HG03103 (cell line): ENCODE results near the gene TUT7.

Experiments
- ATAC-seq: cut with Tn5 transposase; IDR thresholded peaks from one replicate; pipeline ENCODE4 v1.9.1; 2021; ENCODE audit warnings: low read depth; ENCODE audit not compliant: unreplicated experiment

TUT7 gene

DNA sequence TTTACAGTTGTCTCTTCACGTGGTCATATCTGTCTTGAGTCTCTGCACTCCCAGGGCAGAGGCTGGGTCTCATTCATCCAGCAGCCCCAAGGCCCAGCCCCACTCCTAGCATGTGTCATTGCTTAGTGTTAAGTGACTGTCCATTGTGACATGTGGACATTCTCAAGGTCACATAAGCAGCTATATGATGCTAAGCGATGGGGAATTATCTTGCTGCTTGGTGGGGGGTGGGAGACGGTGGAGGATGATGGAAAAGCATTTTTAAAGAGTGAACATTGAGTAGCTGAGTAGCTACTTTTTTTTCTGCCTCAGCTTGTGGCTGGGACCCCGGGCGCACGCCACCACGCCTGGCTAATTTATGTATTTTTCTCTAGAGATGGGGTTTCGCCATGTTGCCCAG is 94.7 kb downstream of the TUT7 start, which contains the start of gene C9orf153:
C9orf153 (minus strand) TSS at position 101 of the 400 bp plus-strand sequence. CDS start 30,054 bp downstream, outside the sequence.
- ATAC-seq = no peak

GRCh38 chr9:86257391-86257790 is 96.8 kb downstream of the TUT7 start:
- ATAC-seq = no peak

DNA sequence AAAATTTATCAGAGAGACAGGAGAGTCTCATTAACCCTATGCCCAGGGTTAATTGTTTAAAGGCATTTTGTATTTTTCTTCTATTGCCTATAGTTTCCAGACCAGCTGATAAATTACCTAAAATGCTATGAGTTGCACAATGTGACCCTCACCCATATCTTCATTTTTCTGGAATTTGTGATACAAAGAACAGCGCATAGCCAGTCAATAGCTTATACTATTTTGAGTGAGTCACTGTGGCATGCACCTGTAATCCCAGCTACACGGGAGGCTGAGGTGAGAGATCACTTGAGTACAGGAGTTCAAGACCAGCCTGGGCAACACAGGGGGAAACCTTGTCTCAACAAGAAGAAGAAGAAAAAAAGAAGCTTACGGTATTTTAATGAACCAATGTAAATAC is 97.6 kb downstream of the TUT7 start:
- no peak for ATAC-seq

DNA sequence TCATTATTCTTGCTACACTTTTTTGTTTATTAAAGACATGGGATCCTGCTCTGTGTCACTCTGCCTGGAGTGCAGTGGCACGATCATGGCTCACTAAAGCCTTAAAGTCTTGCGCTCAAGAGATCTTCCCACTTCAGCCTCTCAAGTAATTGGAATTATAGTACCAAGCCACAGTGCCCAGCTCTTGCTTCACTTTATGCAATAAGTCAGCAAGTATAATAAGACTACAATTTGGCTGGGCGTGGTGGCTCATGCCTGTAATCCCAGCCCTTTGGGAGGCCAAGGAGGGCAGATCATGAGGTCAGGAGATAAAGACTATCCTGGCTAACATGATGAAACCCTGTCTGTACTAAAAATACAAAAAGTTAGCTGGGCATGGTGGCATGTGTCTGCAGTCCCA is 100.6 kb downstream of the TUT7 start:
- no peak for ATAC-seq

DNA sequence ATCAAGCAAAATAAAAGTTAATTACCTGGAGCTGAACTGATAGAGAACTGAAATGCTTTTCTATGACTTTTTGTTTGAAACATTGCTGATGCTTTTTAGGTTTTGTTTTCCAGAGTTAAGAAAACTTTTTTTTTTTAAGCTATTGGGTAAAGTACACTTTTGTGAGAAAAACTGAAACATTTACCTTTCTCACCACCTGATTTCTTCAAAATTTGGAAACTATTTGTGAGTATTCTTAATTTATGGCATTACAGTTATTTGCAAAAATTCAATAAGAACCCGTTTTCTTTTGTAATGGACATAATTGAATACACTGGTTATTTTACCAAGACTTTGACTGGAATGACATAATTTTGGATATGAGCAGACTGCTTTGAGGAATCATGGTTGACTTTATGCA is 101.3 kb downstream of the TUT7 start:
- ATAC-seq = no peak

DNA sequence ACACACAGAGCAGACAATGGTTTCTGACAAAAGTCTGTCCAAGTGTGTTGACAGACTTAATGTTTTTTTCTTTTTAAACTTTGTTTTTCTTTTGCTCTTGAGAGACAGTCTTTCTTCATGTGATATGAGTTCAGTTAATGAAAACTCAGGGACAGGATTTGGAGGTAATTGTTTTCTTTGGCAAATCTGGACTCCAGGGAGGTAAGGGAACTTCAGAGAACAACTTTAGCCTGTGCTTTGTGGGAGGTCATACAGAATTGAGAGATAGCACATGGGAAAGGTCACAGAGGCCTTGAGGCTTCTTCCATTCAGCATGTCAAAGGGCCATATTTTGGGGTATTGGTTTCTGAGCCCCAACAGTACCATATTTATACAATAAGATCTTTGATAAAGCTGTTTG is 104.1 kb downstream of the TUT7 start:
- ATAC-seq = no peak

DNA sequence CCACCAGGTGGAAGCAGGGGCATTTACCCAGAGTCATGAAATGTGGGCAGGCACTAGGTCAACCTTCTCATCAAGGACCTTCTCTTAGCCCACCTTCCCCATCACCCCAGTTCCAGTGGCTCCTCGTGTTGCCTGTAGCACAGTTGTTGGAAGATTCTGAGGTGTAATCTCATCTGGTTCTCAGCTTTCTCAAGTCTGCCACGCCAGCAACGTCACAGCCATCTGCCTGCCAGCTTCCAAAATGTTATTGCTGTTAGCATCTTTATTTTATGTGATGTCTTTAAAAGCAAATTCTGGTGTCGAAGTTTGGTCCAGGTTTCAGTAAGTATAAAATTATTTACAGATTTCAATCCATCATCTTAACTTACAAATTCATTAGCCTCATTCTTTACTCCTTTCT is 105.5 kb downstream of the TUT7 start:
- no peak for ATAC-seq

GRCh38 chr9:86246752-86247161 is 107.5 kb downstream of the TUT7 start:
- peak; percentile 82 for ATAC-seq

GRCh38 chr9:86242071-86242470 is 112.1 kb downstream of the TUT7 start:
- ATAC-seq = no peak

DNA sequence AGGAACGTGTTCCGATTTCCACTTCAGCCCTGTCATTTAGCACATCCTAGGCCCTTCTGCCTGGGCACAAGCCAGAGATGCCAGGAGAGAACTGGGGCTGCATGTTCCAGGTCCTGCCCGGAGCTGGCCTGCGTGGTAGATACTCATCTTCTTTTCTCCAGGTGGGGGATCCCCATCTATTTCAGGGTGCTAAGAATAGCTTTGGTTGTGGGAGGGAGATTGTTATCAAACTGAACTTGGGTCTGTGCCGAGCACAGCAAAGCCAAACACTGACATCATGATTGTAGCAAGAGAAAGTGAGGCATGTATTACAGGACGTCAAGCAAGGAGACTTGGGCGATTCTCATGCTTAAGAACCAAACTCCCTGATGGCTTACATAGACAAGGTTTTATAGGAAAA is 113.0 kb downstream of the TUT7 start:
- no peak for ATAC-seq

DNA sequence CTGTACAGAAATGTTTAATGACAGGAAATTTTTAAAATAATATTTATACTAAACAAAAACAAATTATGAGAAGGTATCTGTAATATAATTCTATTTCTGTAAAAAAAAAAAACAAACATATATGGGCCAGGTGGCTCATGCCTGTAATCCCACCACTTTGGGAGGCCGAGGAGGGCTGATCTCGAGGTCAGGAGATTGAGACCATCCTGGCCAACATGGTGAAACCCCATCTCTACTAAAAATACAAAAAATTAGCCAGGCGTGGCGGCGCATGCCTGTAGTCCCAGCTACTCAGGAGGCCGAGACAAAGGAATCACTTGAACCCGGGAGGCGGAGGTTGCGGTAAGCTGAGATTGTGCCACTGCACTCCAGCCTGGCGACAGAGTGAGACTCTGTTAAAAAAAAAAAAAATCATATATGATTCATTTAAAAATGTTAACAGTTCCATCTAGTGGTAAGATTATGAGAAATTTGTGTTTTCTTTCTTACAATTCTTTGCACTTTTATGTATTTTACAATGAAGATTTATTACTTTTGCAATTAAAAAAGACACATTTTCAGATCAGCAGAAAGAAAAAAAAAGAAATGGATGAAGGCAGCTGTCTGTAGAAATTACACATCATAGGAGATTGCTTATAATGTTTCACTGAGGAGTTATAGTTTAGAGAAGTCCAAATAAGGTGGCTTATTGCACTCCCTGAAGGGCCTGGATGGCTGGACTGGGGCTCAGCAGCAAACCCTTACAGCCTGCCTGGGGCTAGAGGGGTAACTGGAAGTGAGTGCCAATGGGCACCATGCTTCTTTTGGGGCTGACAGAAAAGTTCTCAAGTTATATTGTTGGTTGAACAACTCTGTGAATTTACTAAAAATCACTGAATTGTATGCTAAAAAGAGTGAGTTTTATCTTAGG is 115.1 kb downstream of the TUT7 start:
- no peak for ATAC-seq
